ENCODE data around the gene GCNT4.

GCNT4 gene

DNA sequence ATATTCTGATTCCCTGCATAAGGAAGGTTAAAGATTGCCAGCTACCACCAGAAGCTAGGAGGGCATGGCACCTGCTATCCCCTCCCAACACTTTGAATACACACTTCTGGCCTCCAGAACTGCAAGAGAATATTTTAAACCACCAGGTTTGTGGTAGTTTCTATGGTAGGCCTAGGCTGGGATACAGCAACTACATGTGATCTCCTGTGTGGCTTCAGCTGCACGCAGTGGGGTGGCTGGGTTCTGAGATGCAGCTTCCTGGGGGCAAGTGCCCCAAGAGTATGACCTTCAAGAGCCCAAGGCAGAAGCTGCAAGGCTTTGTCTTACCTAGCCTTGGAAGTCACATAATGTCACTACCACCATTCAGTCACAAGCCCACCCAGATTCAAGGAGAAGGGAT, 39.6 kb downstream of the GCNT4 start:
- DNase-seq, result no peak

DNA sequence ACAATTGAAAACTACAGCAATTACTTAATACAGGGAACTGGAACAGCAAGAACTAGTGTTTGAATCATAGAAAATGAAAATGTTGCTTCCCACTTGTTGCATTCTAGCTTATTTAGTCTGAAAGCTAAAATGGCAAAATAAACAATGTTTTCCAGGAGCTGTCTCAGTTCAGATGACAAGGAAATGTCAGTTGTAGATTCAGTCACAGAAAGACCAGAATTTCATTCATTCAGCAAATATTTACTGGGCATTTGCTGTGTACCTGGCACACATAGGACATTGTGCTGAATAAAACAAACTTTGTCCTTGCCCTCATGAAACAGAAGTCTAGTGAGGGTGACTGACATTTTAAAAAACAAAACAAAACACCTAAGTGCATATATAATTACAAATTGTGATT, 41.5 kb downstream of the GCNT4 start:
- DNase-seq, result no peak

GRCh38 chr5:75009556-75010345, 42.6 kb downstream of the GCNT4 start:
- DNase-seq, result no peak

- no peak for DNase-seq
These were observed 45.2 kb downstream of the GCNT4 start for GRCh38 chr5:75006865-75007822.

GRCh38 chr5:75005561-75005960, 46.8 kb downstream of the GCNT4 start:
- DNase-seq, result no peak
